NB4 (cell line): Measurements from ENCODE around the gene CNTN4.

Experiments used
- DNase-seq: peaks from one replicate; pipeline ENCODE4 v3.0.0; 2010; ENCODE audit warnings: low read depth
- H3K4me3 ChIP-seq: one replicate; pipeline ENCODE4 v1.5.1; 2011; ENCODE audit warnings: mild to moderate bottlenecking, low read depth, low read length, moderate library complexity
- CTCF ChIP-seq: IDR thresholded peaks from one replicate; pipeline ENCODE4 v1.5.1; 2012; ENCODE audit warnings: low read depth, low read length
- MAX ChIP-seq: IDR thresholded peaks from 2 replicates; pipeline ENCODE4 v1.6.1; 2011; ENCODE audit warnings: low read depth, low read length
- MYC ChIP-seq: IDR thresholded peaks from 2 replicates; pipeline ENCODE4 v1.6.1; 2011; ENCODE audit warnings: low read depth, low read length
- POLR2A ChIP-seq: IDR thresholded peaks from 2 replicates; pipeline ENCODE4 v1.6.1; 2011; ENCODE audit warnings: mild to moderate bottlenecking; ENCODE audit not compliant: insufficient read length; ENCODE audit errors: extremely low read depth

CNTN4 gene

GRCh38 chr3:2317521-2317920 lies 218.9 kb downstream of the CNTN4 start:
- no peak overlapping the region for H3K4me3 ChIP-seq
- no peak for TF ChIP-seq MYC
- TF ChIP-seq CTCF, result no peak
- no peak for TF ChIP-seq MAX
- no peak for TF ChIP-seq POLR2A
- DNase-seq, result no peak

- no peak for DNase-seq
- no peak overlapping the region for H3K4me3 ChIP-seq
- no peak for TF ChIP-seq MYC
- no peak for TF ChIP-seq CTCF
- no peak for TF ChIP-seq POLR2A
- TF ChIP-seq MAX, result no peak
Observed at GRCh38 chr3:2334921-2335320, 236.3 kb downstream of the CNTN4 start.

GRCh38 chr3:2343031-2343682 lies 244.5 kb downstream of the CNTN4 start:
- TF ChIP-seq CTCF, result no peak
- no peak for TF ChIP-seq POLR2A
- TF ChIP-seq MAX, result no peak
- TF ChIP-seq MYC, result no peak
- no peak for DNase-seq
- no peak overlapping the region for H3K4me3 ChIP-seq

GRCh38 chr3:2352134-2352762 lies 253.6 kb downstream of the CNTN4 start:
- no peak for DNase-seq
- TF ChIP-seq POLR2A, result no peak
- TF ChIP-seq MAX, result no peak
- TF ChIP-seq CTCF, result no peak
- no peak for TF ChIP-seq MYC
- H3K4me3 ChIP-seq, result no peak overlapping the region

GRCh38 chr3:2354702-2355101 lies 256.0 kb downstream of the CNTN4 start:
- TF ChIP-seq POLR2A (no peak), CTCF (no peak), MAX (no peak), MYC (no peak)
- no peak overlapping the region for H3K4me3 ChIP-seq
- no peak for DNase-seq
